SK-N-SH (cell line): ENCODE measurements around the gene PSMA6. TPM values are rescaled to one million over a fixed set of nuclear protein-coding genes. Genes with fewer than 3 reads are reported as not detected.

Experiments
- CTCF ChIA-PET: fragments of 300-600, 350-600 bp; formaldehyde crosslinking; extraction: SDS; loops from one replicate; lab custom pipeline; 2021; lab: Yijun Ruan, JAX
- POLR2A ChIA-PET: fragments of 350-600 bp; sonication (Branson Sonifier 250); formaldehyde crosslinking; extraction: SDS; loops from one replicate; lab custom pipeline; 2020; ENCODE audit warnings: antibody characterized with exemption, inconsistent platforms; lab: Yijun Ruan, JAX
- DNase-seq: peaks from one replicate; pipeline ENCODE4 v3.0.0; 2012
- H2AFZ ChIP-seq: fragments of 200-600 bp; sonication (generic); 2 replicates; pipeline ENCODE4 v1.8.1; 2016; ENCODE audit warnings: antibody characterized with exemption, mild to moderate bottlenecking, low read depth
- H3F3A ChIP-seq: fragments of 200-600 bp; sonication (generic); replicated peaks from 2 replicates; pipeline ENCODE3; 2016; ENCODE audit warnings: antibody characterized with exemption, mild to moderate bottlenecking; ENCODE audit not compliant: insufficient read depth
- H3K27ac ChIP-seq, 2 experiments: fragments of 200-500 bp in 1 of 2; fragments of 200-600 bp in 1 of 2; sonication (Bioruptor generic) in 1 of 2; sonication (generic), shearing (Covaris generic) in 1 of 2; 2 replicates each; pipeline versions ENCODE4 v1.5.1 to v1.6.1; 2014 to 2016; ENCODE audit warnings: low read depth in 2 of 2, inconsistent platforms in 1 of 2, low read length in 1 of 2, mild to moderate bottlenecking in 1 of 2, mixed read lengths in 1 of 2
- H3K27me3 ChIP-seq: fragments of 200-600 bp; sonication (generic), shearing (Covaris generic); 2 replicates; pipeline ENCODE4 v1.6.1; 2016; ENCODE audit warnings: mixed run types; ENCODE audit not compliant: insufficient read depth
- H3K36me3 ChIP-seq, 2 experiments: fragments of 200-500 bp in 1 of 2; fragments of 200-600 bp in 1 of 2; sonication (Bioruptor generic) in 1 of 2; sonication (generic) in 1 of 2; replicated peaks in 1 of 2; 2 replicates each; pipeline versions ENCODE3 to v1.5.1; 2014 to 2016; ENCODE audit warnings: low read length in 1 of 2, mild to moderate bottlenecking in 1 of 2; ENCODE audit not compliant: insufficient read depth in 2 of 2, control insufficient read depth in 1 of 2
- H3K4me1 ChIP-seq, 2 experiments: fragments of 200-500 bp in 1 of 2; fragments of 200-600 bp in 1 of 2; sonication (Bioruptor generic) in 1 of 2; sonication (generic), shearing (Covaris generic) in 1 of 2; 2 replicates each; pipeline versions ENCODE4 v1.5.1 to v1.6.1; 2014 to 2016; ENCODE audit warnings: low read depth in 1 of 2, low read length in 1 of 2, mixed run types in 1 of 2; ENCODE audit not compliant: insufficient read depth in 2 of 2, control insufficient read depth in 1 of 2
- H3K4me2 ChIP-seq: fragments of 200-600 bp; sonication (generic), shearing (Covaris generic); 2 replicates; pipeline ENCODE4 v1.6.1; 2017; ENCODE audit warnings: mixed run types
- H3K4me3 ChIP-seq, 2 experiments: fragments of 200-500 bp in 1 of 2; fragments of 200-600 bp in 1 of 2; sonication (Bioruptor generic) in 1 of 2; sonication (generic), shearing (Covaris generic) in 1 of 2; 2 replicates each; pipeline versions ENCODE4 v1.5.1 to v1.8.1; 2014 to 2016; ENCODE audit warnings: low read depth in 2 of 2, inconsistent platforms in 1 of 2, low read length in 1 of 2, mild to moderate bottlenecking in 1 of 2, mixed read lengths in 1 of 2, moderate library complexity in 1 of 2
- H3K79me2 ChIP-seq: fragments of 200-600 bp; sonication (generic); 2 replicates; pipeline ENCODE4 v1.8.1; 2017; ENCODE audit warnings: mild to moderate bottlenecking; ENCODE audit not compliant: insufficient read depth
- H3K9ac ChIP-seq: fragments of 200-600 bp; sonication (generic); 2 replicates; pipeline ENCODE4 v1.6.1; 2017; ENCODE audit warnings: mixed run types
- H3K9me2 ChIP-seq: fragments of 200-600 bp; sonication (generic); 2 replicates; pipeline ENCODE4 v1.6.1; 2017; ENCODE audit warnings: mixed run types
- H3K9me3 ChIP-seq: fragments of 200-600 bp; sonication (generic); 2 replicates; pipeline ENCODE4 v1.6.1; 2017; ENCODE audit warnings: mixed run types, mild to moderate bottlenecking, moderate library complexity
- H4K20me1 ChIP-seq: fragments of 200-600 bp; sonication (generic); 2 replicates; pipeline ENCODE4 v1.6.1; 2017; ENCODE audit warnings: mild to moderate bottlenecking, mixed run types; ENCODE audit not compliant: insufficient read depth
- CHD2 ChIP-seq: fragments of 150-350 bp; IDR thresholded peaks from 2 replicates; pipeline ENCODE4 v1.6.1; 2018; ENCODE audit warnings: low read length; ENCODE audit not compliant: partially characterized antibody
- CTCF ChIP-seq: fragments of 200-600 bp; sonication (generic); IDR thresholded peaks from 2 replicates; pipeline ENCODE4 v1.6.1; 2017; ENCODE audit warnings: antibody characterized with exemption, mild to moderate bottlenecking, moderate library complexity
- ELF1 ChIP-seq: IDR thresholded peaks from 2 replicates; pipeline ENCODE4 v1.4.0; 2012
- EZH2phosphoT487 ChIP-seq: fragments of 200-600 bp; sonication (generic); IDR thresholded peaks from 2 replicates; pipeline ENCODE4 v1.6.1; 2017; ENCODE audit warnings: low read depth, mixed run types, mild to moderate bottlenecking, antibody characterized with exemption, moderate library complexity, borderline replicate concordance
- FOSL2 ChIP-seq: IDR thresholded peaks from 2 replicates; pipeline ENCODE4 v1.4.0; 2012; ENCODE audit warnings: low read depth, mild to moderate bottlenecking, moderate library complexity, borderline replicate concordance
- GABPA ChIP-seq: IDR thresholded peaks from 2 replicates; pipeline ENCODE4 v1.4.0; 2012; ENCODE audit warnings: low read depth, mild to moderate bottlenecking
- IRF3 ChIP-seq: fragments of 150-350 bp; IDR thresholded peaks from 2 replicates; pipeline ENCODE4 v1.6.1; 2016; ENCODE audit warnings: mild to moderate bottlenecking, low read depth, low read length
- MAX ChIP-seq: IDR thresholded peaks from 2 replicates; pipeline ENCODE4 v1.4.0; 2012; ENCODE audit warnings: low read depth
- MEF2A ChIP-seq: IDR thresholded peaks from 2 replicates; pipeline ENCODE4 v1.4.0; 2012; ENCODE audit warnings: low read depth, borderline replicate concordance
- NFIC ChIP-seq: IDR thresholded peaks from 2 replicates; pipeline ENCODE4 v1.4.0; 2012; ENCODE audit warnings: borderline replicate concordance
- PBX3 ChIP-seq: IDR thresholded peaks from 2 replicates; pipeline ENCODE4; 2012
- POLR2AphosphoS5 ChIP-seq: IDR thresholded peaks from 2 replicates; pipeline ENCODE4 v1.6.1; 2012; ENCODE audit warnings: low read depth, low read length
- SIN3A ChIP-seq: IDR thresholded peaks from 2 replicates; pipeline ENCODE4 v1.6.1; 2012; ENCODE audit warnings: low read depth, mild to moderate bottlenecking, low read length, moderate library complexity, borderline replicate concordance
- TCF12 ChIP-seq: IDR thresholded peaks from 2 replicates; pipeline ENCODE4 v1.4.0; 2012
- USF2 ChIP-seq: fragments of 150-350 bp; IDR thresholded peaks from 2 replicates; pipeline ENCODE4 v1.6.1; 2017; ENCODE audit warnings: antibody characterized with exemption, low read length, low read depth, borderline replicate concordance
- WGBS: methylation state at CpG from one replicate; pipeline ENCODE4 v1.1.6; 2017; ENCODE audit warnings: low lambda C conversion rate; 5-methylcytosine and 5-hydroxymethylcytosine counted together
- polyA plus RNA-seq, 3 experiments: library from polyadenylated mRNA; depleted of rRNA; stranded (reverse); fragments of >200 nt; gene quantifications; 2 replicates each; pipeline ENCODE4 v1.2.3, GENCODE V29; 2012

PSMA6 gene
- polyA plus RNA-seq, 1 of the 3 experiments (the other 2 are of a cell fraction) = 174 TPM

- TF ChIP-seq PBX3 (no peak), POLR2AphosphoS5 (no peak), IRF3 (no peak), CTCF (no peak), ELF1 (no peak), EZH2phosphoT487 (no peak)
These were observed 60.4 kb downstream of the PSMA6 start (continued) for GRCh38 chr14:35352274-35353233.

GRCh38 chr14:35353409-35354172 lies 61.4 kb downstream of the PSMA6 start:
- no peak overlapping the region for H3K4me2 ChIP-seq
- no peak overlapping the region for H3K27ac ChIP-seq
- no peaks in the 10 kb centered on the region for H3K79me2 ChIP-seq
- WGBS = 78% methylated on average over 10 of the region's 10 CpGs
- H3K4me3 ChIP-seq = no peak overlapping the region
- peaks cover 0 to 10% of the 10 kb centered on the region in 2 experiments; a peak in 2 of 4 replicates for H3K4me1 ChIP-seq
- H2AFZ ChIP-seq = no peak overlapping the region
- no peak for DNase-seq
- H3K9me3 ChIP-seq = no peaks in the 10 kb centered on the region
- H3K9me2 ChIP-seq = no peaks in the 10 kb centered on the region
- no peaks in the 10 kb centered on the region for H4K20me1 ChIP-seq
- H3F3A ChIP-seq = no peaks in the 10 kb centered on the region
- ChIA-PET POLR2A (no interaction called here), CTCF (no interaction called here)
- no peak overlapping the region for H3K9ac ChIP-seq
- no peaks in the 10 kb centered on the region for H3K36me3 ChIP-seq
- no peaks in the 10 kb centered on the region for H3K27me3 ChIP-seq
- TF ChIP-seq PBX3 (no peak), TCF12 (no peak), SIN3A (no peak), IRF3 (no peak), ELF1 (no peak), NFIC (no peak), CHD2 (no peak), MAX (no peak), USF2 (no peak), MEF2A (no peak), CTCF (no peak), POLR2AphosphoS5 (no peak), FOSL2 (no peak), GABPA (no peak)
